OCI-LY7 (cell line): ENCODE results near the gene PLXNB2. TPM values are rescaled to one million over a fixed set of nuclear protein-coding genes. Genes with fewer than 3 reads are reported as not detected.

Experiments
- Bru-seq: library from RNA; stranded (reverse); fragments of 400-500 nt; gene quantifications from one replicate; lab custom pipeline; 2021; lab: Mats Ljungman, UMichigan
- BruChase-seq, 2 experiments: library from RNA; stranded (reverse); fragments of 400-500 nt; gene quantifications; one replicate each; lab custom pipeline; 2021; lab: Mats Ljungman, UMichigan
- BruUV-seq: library from RNA; stranded (reverse); fragments of 400-500 nt; replicated peaks from 2 replicates; lab custom pipeline; 2021; lab: Mats Ljungman, UMichigan
- CTCF ChIA-PET: fragments of 300-600 bp; sonication (Branson Sonifier 250); formaldehyde crosslinking; loops from one replicate; lab custom pipeline; 2022; ENCODE audit warnings: antibody characterized with exemption; ENCODE audit not compliant: unreplicated experiment; lab: Charles Lee
- POLR2A ChIA-PET: fragments of 300-600 bp; sonication (Branson Sonifier 250); formaldehyde crosslinking; loops from one replicate; lab custom pipeline; 2022; ENCODE audit warnings: antibody characterized with exemption; lab: Charles Lee
- DNase-seq: peaks from one replicate; pipeline ENCODE4 v3.0.0-alpha.2; 2015; ENCODE audit warnings: low spot score
- H2AFZ ChIP-seq: fragments of 200-600 bp; sonication (generic), shearing (Covaris generic); 2 replicates; pipeline ENCODE4 v1.6.1; 2014; ENCODE audit warnings: mild to moderate bottlenecking, antibody characterized with exemption, low read length, moderate library complexity
- H3K27ac ChIP-seq: fragments of 200-600 bp; sonication (generic); 2 replicates; pipeline ENCODE4 v1.5.1; 2014; ENCODE audit warnings: mixed run types, low read depth, mild to moderate bottlenecking, moderate library complexity, low read length, inconsistent platforms; ENCODE audit not compliant: poor library complexity, severe bottlenecking
- H3K36me3 ChIP-seq: fragments of 200-600 bp; sonication (generic); 2 replicates; pipeline ENCODE4 v1.6.1; 2014; ENCODE audit warnings: mild to moderate bottlenecking, antibody characterized with exemption, low read length, moderate library complexity, mixed read lengths; ENCODE audit not compliant: insufficient read depth
- H3K4me1 ChIP-seq: fragments of 200-600 bp; sonication (generic); 2 replicates; pipeline ENCODE4 v1.5.1; 2014; ENCODE audit warnings: mild to moderate bottlenecking, low read length; ENCODE audit not compliant: insufficient read depth, poor library complexity, severe bottlenecking
- H3K4me2 ChIP-seq: fragments of 200-600 bp; sonication (generic); 2 replicates; pipeline ENCODE4 v1.6.1; 2014; ENCODE audit warnings: mild to moderate bottlenecking, low read length
- H3K4me3 ChIP-seq: fragments of 200-600 bp; sonication (generic); 2 replicates; pipeline ENCODE4 v1.5.1; 2014; ENCODE audit warnings: mild to moderate bottlenecking, low read depth, low read length; ENCODE audit not compliant: poor library complexity, severe bottlenecking
- H3K79me2 ChIP-seq: fragments of 200-600 bp; sonication (generic); 2 replicates; pipeline ENCODE4 v1.6.1; 2016; ENCODE audit warnings: low read depth, mild to moderate bottlenecking, low read length, moderate library complexity, mixed read lengths; ENCODE audit not compliant: insufficient read depth
- H3K9me2 ChIP-seq: fragments of 200-600 bp; sonication (generic); 2 replicates; pipeline ENCODE4 v1.6.1; 2016; ENCODE audit warnings: mild to moderate bottlenecking, low read length, mixed read lengths; ENCODE audit not compliant: insufficient read depth
- H3K9me3 ChIP-seq: fragments of 200-600 bp; sonication (generic); 2 replicates; pipeline ENCODE4 v1.6.1; 2014; ENCODE audit warnings: mild to moderate bottlenecking, mixed run types, low read length, mixed read lengths
- H4K20me1 ChIP-seq: fragments of 200-600 bp; sonication (generic); 2 replicates; pipeline ENCODE4 v1.6.1; 2014; ENCODE audit warnings: mild to moderate bottlenecking, antibody characterized with exemption, low read length, moderate library complexity, mixed read lengths; ENCODE audit not compliant: insufficient read depth
- EZH2phosphoT487 ChIP-seq: fragments of 200-600 bp; sonication (generic); IDR thresholded peaks from 2 replicates; pipeline ENCODE4 v1.6.1; 2018; ENCODE audit warnings: low read depth, borderline replicate concordance, mild to moderate bottlenecking, mixed run types, antibody characterized with exemption, low read length, moderate library complexity, mixed read lengths
- intact Hi-C: fragments of 100-400 bp; cut with micrococcal nuclease; formaldehyde crosslinking; loops from one replicate; pipeline ENCODE4 v1.10.0; 2022; ENCODE audit not compliant: unreplicated experiment
- long read RNA-seq: library from polyadenylated mRNA; stranded (forward); transcript quantifications from one replicate; pipeline ENCODE4 v2.0.0, GENCODE V29; 2022
- total RNA-seq, 2 experiments: library from RNA; depleted of rRNA in 1 of 2; stranded (reverse); fragments of >200 nt in 1 of 2; shearing (Covaris generic) in 1 of 2; gene quantifications; 2 replicates each; pipeline ENCODE4 v1.2.3, GENCODE V29; 2014 to 2022
- TF ChIP-seq, protein P1 (sequence below): fragments of 200-600 bp; sonication (generic); conservative IDR thresholded peaks from 2 replicates; pipeline ENCODE4 v1.5.1; 2014; ENCODE audit warnings: mild to moderate bottlenecking, antibody characterized with exemption, low read length, moderate library complexity, mixed read lengths

Gene PLXNB2, protein sequence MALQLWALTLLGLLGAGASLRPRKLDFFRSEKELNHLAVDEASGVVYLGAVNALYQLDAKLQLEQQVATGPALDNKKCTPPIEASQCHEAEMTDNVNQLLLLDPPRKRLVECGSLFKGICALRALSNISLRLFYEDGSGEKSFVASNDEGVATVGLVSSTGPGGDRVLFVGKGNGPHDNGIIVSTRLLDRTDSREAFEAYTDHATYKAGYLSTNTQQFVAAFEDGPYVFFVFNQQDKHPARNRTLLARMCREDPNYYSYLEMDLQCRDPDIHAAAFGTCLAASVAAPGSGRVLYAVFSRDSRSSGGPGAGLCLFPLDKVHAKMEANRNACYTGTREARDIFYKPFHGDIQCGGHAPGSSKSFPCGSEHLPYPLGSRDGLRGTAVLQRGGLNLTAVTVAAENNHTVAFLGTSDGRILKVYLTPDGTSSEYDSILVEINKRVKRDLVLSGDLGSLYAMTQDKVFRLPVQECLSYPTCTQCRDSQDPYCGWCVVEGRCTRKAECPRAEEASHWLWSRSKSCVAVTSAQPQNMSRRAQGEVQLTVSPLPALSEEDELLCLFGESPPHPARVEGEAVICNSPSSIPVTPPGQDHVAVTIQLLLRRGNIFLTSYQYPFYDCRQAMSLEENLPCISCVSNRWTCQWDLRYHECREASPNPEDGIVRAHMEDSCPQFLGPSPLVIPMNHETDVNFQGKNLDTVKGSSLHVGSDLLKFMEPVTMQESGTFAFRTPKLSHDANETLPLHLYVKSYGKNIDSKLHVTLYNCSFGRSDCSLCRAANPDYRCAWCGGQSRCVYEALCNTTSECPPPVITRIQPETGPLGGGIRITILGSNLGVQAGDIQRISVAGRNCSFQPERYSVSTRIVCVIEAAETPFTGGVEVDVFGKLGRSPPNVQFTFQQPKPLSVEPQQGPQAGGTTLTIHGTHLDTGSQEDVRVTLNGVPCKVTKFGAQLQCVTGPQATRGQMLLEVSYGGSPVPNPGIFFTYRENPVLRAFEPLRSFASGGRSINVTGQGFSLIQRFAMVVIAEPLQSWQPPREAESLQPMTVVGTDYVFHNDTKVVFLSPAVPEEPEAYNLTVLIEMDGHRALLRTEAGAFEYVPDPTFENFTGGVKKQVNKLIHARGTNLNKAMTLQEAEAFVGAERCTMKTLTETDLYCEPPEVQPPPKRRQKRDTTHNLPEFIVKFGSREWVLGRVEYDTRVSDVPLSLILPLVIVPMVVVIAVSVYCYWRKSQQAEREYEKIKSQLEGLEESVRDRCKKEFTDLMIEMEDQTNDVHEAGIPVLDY (N-terminal part only)
- total RNA-seq (2014; rRNA removed; shearing (Covaris generic)) (10.7 and 13.6 TPM in 2 replicates), total RNA-seq (2022) (38.9 and 39.2 TPM in 2 replicates), Bru-seq, nascent RNA (percentile 36 among the genes with signal in this experiment), BruChase-seq, experiment 1, labeled RNA remaining after a 6-hour chase (percentile 48 among the genes with signal in this experiment), BruChase-seq, experiment 2, labeled RNA remaining after a 2-hour chase (percentile 45 among the genes with signal in this experiment)
- long read RNA-seq, full-length matches to known transcripts, result 2 of 49 reads
- long read RNA-seq, partial matches to known transcripts, result 21 of 49 reads
- long read RNA-seq, other reads (novel, unspliced or antisense), result 26 of 49 reads

DNA sequence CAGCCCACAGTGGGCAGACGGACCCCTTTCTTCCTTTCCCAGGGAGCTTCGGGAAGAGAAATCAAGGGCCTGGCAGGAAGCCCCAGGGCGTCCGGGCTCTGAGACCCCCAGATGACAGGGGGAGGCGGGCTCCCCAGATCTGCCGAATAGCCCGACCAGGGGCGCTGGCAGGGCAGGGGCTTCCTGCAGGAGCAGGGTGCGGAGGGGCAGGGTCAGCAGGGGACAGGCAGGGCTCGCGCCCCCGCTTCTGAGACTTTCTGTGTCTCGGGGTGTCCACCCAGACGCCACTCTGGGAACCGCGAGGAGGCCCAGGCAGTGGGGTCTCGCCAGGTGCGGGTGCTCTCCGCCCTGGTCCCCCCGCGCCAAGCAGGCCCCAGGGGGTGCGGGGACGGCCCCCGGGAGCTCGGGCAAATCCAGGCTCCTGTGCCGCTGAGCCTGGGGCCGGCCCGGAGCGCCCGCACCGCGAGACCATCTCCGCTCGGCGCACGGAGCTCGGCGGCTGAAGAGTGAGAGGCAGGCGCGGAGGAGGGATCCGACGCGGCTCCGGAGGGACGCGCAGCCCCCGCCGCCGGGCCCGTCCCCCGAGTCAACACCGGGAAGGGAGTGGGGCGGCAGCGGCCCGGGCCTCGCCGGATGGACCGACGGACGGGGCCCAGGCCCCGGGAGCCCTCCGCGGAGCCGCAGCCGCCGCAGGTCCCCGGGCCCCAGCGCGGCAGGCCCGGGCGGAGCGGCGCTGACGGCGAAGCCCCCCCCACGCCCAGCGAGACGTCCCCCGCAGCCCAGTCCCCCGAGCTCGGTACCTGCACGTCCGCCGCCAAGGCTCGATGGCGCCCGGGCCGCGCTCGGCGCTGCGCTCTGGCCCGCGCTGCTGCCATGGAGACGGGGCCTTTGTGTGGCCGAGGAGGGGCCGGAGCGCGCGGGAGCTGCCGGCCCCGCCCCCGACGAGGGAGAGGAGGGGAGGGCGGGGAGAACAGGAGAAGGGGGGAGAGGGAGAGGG is at the start of gene PLXNB2:
TSS of gene PLXNB2 (minus strand) at position 894 of the 997 bp plus-strand sequence. CDS start 17,062 bp downstream, outside the sequence.
- BruUV-seq, result no TSS peak
- no peaks in the 10 kb centered on the region for H4K20me1 ChIP-seq
- peak within 1 kb of the TSS; percentile 46 for H3K27ac ChIP-seq
- H3K79me2 ChIP-seq, result no peaks in the 10 kb centered on the region
- no peaks in the 10 kb centered on the region for H3K9me2 ChIP-seq
- H3K9me3 ChIP-seq, result no peaks in the 10 kb centered on the region
- DNase-seq, result no peak
- ChIA-PET CTCF (no interaction called here), POLR2A (interaction anchor here (0.6 to 1.5 kb wide), 3 partner anchors 17 to 182 kb away, joined by 3 to 5 read pairs (median 3); no protein-coding TSS in a partner anchor)
- H2AFZ ChIP-seq, result no peak within 1 kb of the TSS
- TF ChIP-seq, protein P1, sequence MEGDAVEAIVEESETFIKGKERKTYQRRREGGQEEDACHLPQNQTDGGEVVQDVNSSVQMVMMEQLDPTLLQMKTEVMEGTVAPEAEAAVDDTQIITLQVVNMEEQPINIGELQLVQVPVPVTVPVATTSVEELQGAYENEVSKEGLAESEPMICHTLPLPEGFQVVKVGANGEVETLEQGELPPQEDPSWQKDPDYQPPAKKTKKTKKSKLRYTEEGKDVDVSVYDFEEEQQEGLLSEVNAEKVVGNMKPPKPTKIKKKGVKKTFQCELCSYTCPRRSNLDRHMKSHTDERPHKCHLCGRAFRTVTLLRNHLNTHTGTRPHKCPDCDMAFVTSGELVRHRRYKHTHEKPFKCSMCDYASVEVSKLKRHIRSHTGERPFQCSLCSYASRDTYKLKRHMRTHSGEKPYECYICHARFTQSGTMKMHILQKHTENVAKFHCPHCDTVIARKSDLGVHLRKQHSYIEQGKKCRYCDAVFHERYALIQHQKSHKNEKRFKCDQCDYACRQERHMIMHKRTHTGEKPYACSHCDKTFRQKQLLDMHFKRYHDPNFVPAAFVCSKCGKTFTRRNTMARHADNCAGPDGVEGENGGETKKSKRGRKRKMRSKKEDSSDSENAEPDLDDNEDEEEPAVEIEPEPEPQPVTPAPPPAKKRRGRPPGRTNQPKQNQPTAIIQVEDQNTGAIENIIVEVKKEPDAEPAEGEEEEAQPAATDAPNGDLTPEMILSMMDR, result no peak
- no peak for TF ChIP-seq EZH2phosphoT487
- H3K4me2 ChIP-seq, result peak within 1 kb of the TSS; percentile 54
- H3K4me3 ChIP-seq, result peak within 1 kb of the TSS; percentile 15
- H3K36me3 ChIP-seq, result no peaks in the 10 kb centered on the region
- intact Hi-C loops, result no loop called here
- H3K4me1 ChIP-seq, result peaks cover 73% of the 10 kb centered on the region

DNA sequence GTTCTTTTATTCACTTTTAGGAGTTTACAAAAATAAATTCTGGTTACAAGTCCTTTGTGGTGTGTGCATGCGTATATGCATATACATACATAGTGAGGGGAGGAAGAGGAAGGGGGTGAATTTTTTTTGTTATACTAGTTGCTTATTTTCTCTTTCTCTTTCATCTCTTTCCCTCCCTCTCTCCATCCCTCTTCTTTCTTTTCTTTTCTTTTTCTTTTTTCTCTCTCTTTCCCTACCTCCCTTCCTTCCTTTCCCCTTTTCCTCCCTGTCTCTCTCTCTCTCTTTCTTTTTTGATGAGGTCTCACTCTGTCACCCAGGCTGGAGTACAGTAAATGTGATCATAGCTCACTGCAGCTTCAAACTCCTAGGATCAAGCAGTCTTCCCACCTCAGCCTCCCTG is 49.8 kb upstream of the PLXNB2 start:
- no peak overlapping the region for H3K27ac ChIP-seq
- H2AFZ ChIP-seq, result no peak overlapping the region
- BruUV-seq, result no TSS peak
- H3K4me2 ChIP-seq, result no peak overlapping the region
- peaks cover 60% of the 10 kb centered on the region for H3K79me2 ChIP-seq
- no peak overlapping the region for H3K4me3 ChIP-seq
- POLR2A ChIA-PET, result interaction anchor here (1.4 kb wide), 1 partner anchor 17 kb away, joined by 7 read pairs; no protein-coding TSS in a partner anchor
- H3K9me3 ChIP-seq, result no peaks in the 10 kb centered on the region
- H3K4me1 ChIP-seq, result no peaks in the 10 kb centered on the region
- H3K36me3 ChIP-seq, result peaks cover 62% of the 10 kb centered on the region
- CTCF ChIA-PET, result no interaction called here
- no peak for TF ChIP-seq EZH2phosphoT487
- TF ChIP-seq, protein P1, result no peak
- H3K9me2 ChIP-seq, result no peaks in the 10 kb centered on the region
- no peak for DNase-seq
- intact Hi-C loops, result no loop called here
- H4K20me1 ChIP-seq, result no peaks in the 10 kb centered on the region; the same call in 1 of the 2 replicates
